Thyroid gland (tissue), 4 donors: ENCODE results near the gene PTPRG. TPM values are rescaled to one million over a fixed set of nuclear protein-coding genes. Genes with fewer than 3 reads are reported as not detected.
A peak's percentile ranks its signal among the peaks of the same experiment; 100 is the strongest.

Experiments used
- DNase-seq, 2 donors: peaks; one replicate each; pipeline ENCODE4 v3.0.0-alpha.2; 2019
- H3K27ac ChIP-seq, 3 donors: fragments of 200-600 bp; sonication (generic); 1 replicate in 2 of 3; 2 replicates in 1 of 3; pipeline ENCODE4 v1.5.1; 2016 to 2019; ENCODE audit warnings: mild to moderate bottlenecking in 1 of 3, moderate library complexity in 1 of 3
- H3K27me3 ChIP-seq: fragments of 200-600 bp; sonication (generic); one replicate; pipeline ENCODE4 v1.5.1; 2019
- H3K36me3 ChIP-seq, 2 donors: fragments of 200-600 bp; sonication (generic); one replicate each; pipeline ENCODE4 v1.5.1; 2016 to 2019
- H3K4me1 ChIP-seq, 2 donors: fragments of 200-600 bp; sonication (generic); one replicate each; pipeline ENCODE4 v1.5.1; 2017 to 2019
- H3K4me3 ChIP-seq, 3 donors: fragments of 200-600 bp; sonication (generic); replicated peaks in 1 of 3; 1 replicate in 2 of 3; 2 replicates in 1 of 3; pipeline ENCODE4 v1.5.1; 2016; ENCODE audit warnings: mild to moderate bottlenecking in 1 of 3
- H3K9me3 ChIP-seq: fragments of 200-600 bp; sonication (generic); one replicate; pipeline ENCODE4 v1.5.1; 2017
- POLR2A ChIP-seq, 2 donors: fragments of 450-650 bp; IDR thresholded peaks; one replicate each; pipeline ENCODE4 v1.6.1; 2017; ENCODE audit warnings: antibody characterized with exemption in 2 of 2, mild to moderate bottlenecking in 2 of 2, moderate library complexity in 1 of 2
- WGBS, 2 donors: methylation state at CpG; one replicate each; pipeline ENCODE4 v1.1.5; 2017; 5-methylcytosine and 5-hydroxymethylcytosine counted together
- intact Hi-C: fragments of 100-400 bp; cut with DNase I; formaldehyde crosslinking; loops from one replicate; pipeline ENCODE4 v1.15.1; 2023
- total RNA-seq, 4 donors: library from RNA; depleted of rRNA; stranded (reverse); fragments of >200 nt; gene quantifications; one replicate each; pipeline ENCODE4 v1.2.3, GENCODE V29; 2016
- TF ChIP-seq, protein P1 (sequence below), 6 experiments: fragments of 200-600 bp in 3 of 6; fragments of 450-650 bp in 3 of 6; sonication (generic) in 3 of 6; IDR thresholded peaks; one replicate each; pipeline ENCODE4 v1.5.1; 2016 to 2019; ENCODE audit warnings: antibody characterized with exemption in 6 of 6, mild to moderate bottlenecking in 2 of 6, inconsistent platforms in 1 of 6, moderate library complexity in 1 of 6

Gene PTPRG
- total RNA-seq, 4 donors from 2014 or later, result 81.6 to 207 (median 132) TPM

DNA sequence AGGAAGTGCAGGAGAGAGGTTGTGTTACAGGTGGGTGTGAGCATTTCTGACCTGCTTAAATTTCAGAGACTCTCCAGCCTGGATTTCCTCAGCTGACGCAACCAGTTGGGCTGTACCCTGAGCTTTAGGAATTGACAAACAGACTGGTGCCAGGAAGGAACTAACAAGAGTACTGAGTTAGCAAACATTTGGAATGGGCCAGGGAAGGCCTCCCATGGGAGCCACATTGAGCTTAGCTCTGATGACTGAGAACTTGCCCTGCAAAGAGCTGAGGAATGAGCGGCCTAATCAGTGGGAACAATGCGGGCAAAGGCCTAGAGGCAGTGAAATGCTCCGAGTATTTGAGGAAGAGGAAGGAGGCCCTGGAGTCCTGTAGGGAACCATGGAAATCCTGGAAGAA lies 557.8 kb downstream of the PTPRG start:
- H3K4me3 ChIP-seq, result no peak overlapping the region
- DNase-seq, result peak in 1 of 2 donors; percentile 11
- WGBS, 2 donors, result 87 to 92% methylated on average over 4 of the region's 4 CpGs
- no peaks in the 10 kb centered on the region for H3K9me3 ChIP-seq
- H3K27me3 ChIP-seq, result no peaks in the 10 kb centered on the region
- H3K4me1 ChIP-seq, result no peaks in the 10 kb centered on the region
- intact Hi-C loops, result no loop called here
- H3K36me3 ChIP-seq, result no peaks in the 10 kb centered on the region
- TF ChIP-seq POLR2A (IDR thresholded peaks at IDR 0.05), result no peak
- TF ChIP-seq, protein P1, sequence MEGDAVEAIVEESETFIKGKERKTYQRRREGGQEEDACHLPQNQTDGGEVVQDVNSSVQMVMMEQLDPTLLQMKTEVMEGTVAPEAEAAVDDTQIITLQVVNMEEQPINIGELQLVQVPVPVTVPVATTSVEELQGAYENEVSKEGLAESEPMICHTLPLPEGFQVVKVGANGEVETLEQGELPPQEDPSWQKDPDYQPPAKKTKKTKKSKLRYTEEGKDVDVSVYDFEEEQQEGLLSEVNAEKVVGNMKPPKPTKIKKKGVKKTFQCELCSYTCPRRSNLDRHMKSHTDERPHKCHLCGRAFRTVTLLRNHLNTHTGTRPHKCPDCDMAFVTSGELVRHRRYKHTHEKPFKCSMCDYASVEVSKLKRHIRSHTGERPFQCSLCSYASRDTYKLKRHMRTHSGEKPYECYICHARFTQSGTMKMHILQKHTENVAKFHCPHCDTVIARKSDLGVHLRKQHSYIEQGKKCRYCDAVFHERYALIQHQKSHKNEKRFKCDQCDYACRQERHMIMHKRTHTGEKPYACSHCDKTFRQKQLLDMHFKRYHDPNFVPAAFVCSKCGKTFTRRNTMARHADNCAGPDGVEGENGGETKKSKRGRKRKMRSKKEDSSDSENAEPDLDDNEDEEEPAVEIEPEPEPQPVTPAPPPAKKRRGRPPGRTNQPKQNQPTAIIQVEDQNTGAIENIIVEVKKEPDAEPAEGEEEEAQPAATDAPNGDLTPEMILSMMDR (IDR thresholded peaks at IDR 0.05), result no peak
- H3K27ac ChIP-seq, result no peak overlapping the region

DNA sequence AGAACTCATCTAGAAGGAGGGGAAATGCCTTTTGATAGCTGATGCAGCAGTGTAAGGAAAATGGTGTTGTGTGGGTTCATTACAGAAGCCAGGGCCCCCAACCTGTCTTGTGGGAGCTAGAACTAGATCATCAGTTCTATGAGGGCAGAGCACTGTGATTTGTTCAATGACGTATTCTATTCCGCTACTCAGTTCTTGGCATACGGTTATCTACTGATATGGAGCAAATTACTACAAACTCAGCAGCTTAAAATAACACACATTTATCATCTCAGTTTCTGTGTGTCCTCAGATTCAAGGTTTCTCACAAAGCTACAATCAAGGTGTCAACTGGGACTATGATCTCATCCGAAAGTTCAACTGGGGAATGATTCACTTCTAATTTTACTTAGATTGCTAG lies 561.4 kb downstream of the PTPRG start:
- DNase-seq, result no peak
- 73 to 83% methylated on average over 4 of the region's 4 CpGs for WGBS, 2 donors
- no peaks in the 10 kb centered on the region for H3K36me3 ChIP-seq
- H3K27me3 ChIP-seq, result no peaks in the 10 kb centered on the region
- TF ChIP-seq POLR2A (IDR thresholded peaks at IDR 0.05), result no peak
- TF ChIP-seq, protein P1 (IDR thresholded peaks at IDR 0.05), result no peak
- intact Hi-C loops, result no loop called here
- no peak overlapping the region for H3K27ac ChIP-seq
- no peaks in the 10 kb centered on the region for H3K9me3 ChIP-seq
- no peak overlapping the region for H3K4me3 ChIP-seq
- H3K4me1 ChIP-seq, result no peaks in the 10 kb centered on the region

DNA sequence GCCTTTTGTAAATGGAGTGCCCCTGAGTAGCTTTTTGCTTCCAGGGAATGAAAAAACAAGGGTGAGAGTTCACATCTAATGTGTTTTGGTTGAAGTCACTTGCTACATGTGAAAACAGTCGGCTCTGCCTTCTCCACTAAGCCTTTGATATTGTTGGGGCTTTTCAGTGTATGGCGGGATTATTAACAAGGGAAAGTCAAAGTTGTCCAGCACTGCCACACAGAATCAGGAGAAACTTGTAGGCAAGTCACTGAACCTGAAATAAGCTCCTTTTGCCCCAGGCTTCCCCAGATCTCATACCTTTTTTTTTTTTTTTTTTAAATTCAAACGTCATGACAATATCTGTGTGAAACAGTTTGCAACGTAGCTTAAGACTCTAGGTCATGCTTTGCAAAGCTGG lies 564.0 kb downstream of the PTPRG start:
- H3K27ac ChIP-seq, result no peak overlapping the region
- no peaks in the 10 kb centered on the region for H3K36me3 ChIP-seq
- no peak for TF ChIP-seq POLR2A (IDR thresholded peaks at IDR 0.05)
- TF ChIP-seq, protein P1 (IDR thresholded peaks at IDR 0.05), result no peak
- 67% methylated on average over 4 of the region's 4 CpGs for WGBS, 2 donors
- peaks cover 1 to 2% of the 10 kb centered on the region in 2 donors for H3K4me1 ChIP-seq
- DNase-seq, result no peak
- no peaks in the 10 kb centered on the region for H3K27me3 ChIP-seq
- no peaks in the 10 kb centered on the region for H3K9me3 ChIP-seq
- intact Hi-C loops, result no loop called here
- no peak overlapping the region for H3K4me3 ChIP-seq

DNA sequence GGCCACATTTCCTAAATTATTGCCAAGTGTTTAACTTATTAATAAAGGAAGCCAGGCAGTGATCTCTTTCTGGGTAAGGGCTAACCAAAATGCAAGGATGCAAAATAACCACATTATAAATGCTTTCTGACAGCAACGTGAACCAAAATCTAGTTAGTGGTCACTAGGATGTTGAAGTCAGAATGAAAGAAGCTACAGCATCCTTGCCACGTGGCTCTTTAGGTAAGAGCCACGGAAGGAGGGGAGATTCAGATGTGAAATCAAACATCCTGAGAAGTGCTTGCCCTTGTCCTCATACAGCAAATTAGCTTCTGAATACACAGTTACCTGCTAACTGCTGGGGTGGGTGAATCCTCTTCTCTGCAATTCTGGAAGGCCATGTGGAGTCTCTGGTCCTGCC lies 565.7 kb downstream of the PTPRG start:
- H3K4me3 ChIP-seq, result no peak overlapping the region
- no peaks in the 10 kb centered on the region for H3K27me3 ChIP-seq
- H3K9me3 ChIP-seq, result no peaks in the 10 kb centered on the region
- 92 to 95% methylated on average over 3 of the region's 3 CpGs for WGBS, 2 donors
- peaks cover 7 to 11% of the 10 kb centered on the region in 2 donors for H3K4me1 ChIP-seq
- intact Hi-C loops, result no loop called here
- DNase-seq, result no peak
- H3K36me3 ChIP-seq, result no peaks in the 10 kb centered on the region
- H3K27ac ChIP-seq, result no peak overlapping the region
- TF ChIP-seq POLR2A (IDR thresholded peaks at IDR 0.05), result no peak
- TF ChIP-seq, protein P1 (IDR thresholded peaks at IDR 0.05), result no peak

DNA sequence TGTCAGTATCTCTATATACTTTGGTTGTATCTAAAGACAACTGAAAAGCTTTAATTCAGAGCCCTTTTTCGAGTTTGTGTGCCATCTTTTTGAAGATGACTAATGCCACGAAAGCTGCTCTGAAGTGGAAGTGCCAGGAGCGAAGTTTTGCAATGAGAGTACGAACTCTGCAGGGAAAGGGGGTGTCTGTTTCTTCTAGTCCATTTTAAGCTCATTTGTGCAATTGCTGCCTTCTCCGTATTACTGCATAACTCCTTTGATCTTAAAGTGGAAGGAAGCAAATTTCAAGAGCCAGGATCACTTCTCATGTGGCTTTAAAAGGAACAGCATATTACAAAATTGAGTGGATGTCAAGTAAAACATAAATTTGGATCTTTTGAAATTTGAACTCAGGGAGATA lies 566.7 kb downstream of the PTPRG start:
- WGBS, 2 donors, result 76 to 79% methylated on average over 5 of the region's 5 CpGs
- H3K27me3 ChIP-seq, result no peaks in the 10 kb centered on the region
- intact Hi-C loops, result no loop called here
- H3K4me3 ChIP-seq, result no peak overlapping the region
- H3K9me3 ChIP-seq, result no peaks in the 10 kb centered on the region
- no peak for DNase-seq
- H3K27ac ChIP-seq, result no peak overlapping the region
- peaks cover 7 to 11% of the 10 kb centered on the region in 2 donors for H3K4me1 ChIP-seq
- TF ChIP-seq, protein P1 (IDR thresholded peaks at IDR 0.05), result no peak
- no peak for TF ChIP-seq POLR2A (IDR thresholded peaks at IDR 0.05)
- no peaks in the 10 kb centered on the region for H3K36me3 ChIP-seq
